Nephron (organoid): ENCODE results near the gene WAPL.
A peak's percentile ranks its signal among the peaks of the same experiment; 100 is the strongest.

Experiments
- H3K27ac Mint-ChIP-seq, 3 experiments: 2 replicates each; pipeline ENCODE4 v1.8.0; 2020; ENCODE audit warnings: mixed read lengths in 3 of 3, mild to moderate bottlenecking in 2 of 3, moderate library complexity in 1 of 3
- H3K27me3 Mint-ChIP-seq: 2 replicates; pipeline ENCODE4 v1.8.0; 2021; ENCODE audit warnings: low read depth, mild to moderate bottlenecking, moderate library complexity, mixed read lengths
- H3K36me3 Mint-ChIP-seq: 2 replicates; pipeline ENCODE4 v1.8.0; 2020; ENCODE audit warnings: low read depth, mixed read lengths
- H3K4me1 Mint-ChIP-seq: 2 replicates; pipeline ENCODE4 v1.8.0; 2020; ENCODE audit warnings: mixed read lengths
- H3K4me3 Mint-ChIP-seq, 3 experiments: 2 replicates each; pipeline ENCODE4 v1.8.0; 2020; ENCODE audit warnings: mild to moderate bottlenecking in 3 of 3, mixed read lengths in 3 of 3, moderate library complexity in 2 of 3
- H3K9me3 Mint-ChIP-seq: 2 replicates; pipeline ENCODE4 v1.8.0; 2020; ENCODE audit warnings: mixed read lengths
- CTCF ChIP-seq, 3 experiments: fragments of 200-600 bp; sonication (generic); IDR thresholded peaks; one replicate each; pipeline ENCODE4 v1.5.0; 2021; ENCODE audit warnings: antibody characterized with exemption in 3 of 3; ENCODE audit not compliant: unreplicated experiment in 3 of 3

Gene WAPL

GRCh38 chr10:86524225-86524962 lies 2.8 kb upstream of the WAPL start:
- Mint-ChIP-seq H3K27me3 (no peaks in the 10 kb centered on the region), H3K4me3 (peak overlapping the region; percentile 53 to 98 (median 91)), H3K4me1 (peaks cover 40% of the 10 kb centered on the region), H3K36me3 (no peaks in the 10 kb centered on the region), H3K27ac (peak overlapping the region in 2 of 3 experiments; percentile 3 to 17), H3K9me3 (no peaks in the 10 kb centered on the region)
- no peak for TF ChIP-seq CTCF (IDR thresholded peaks at IDR 0.05; ENCODE audit: unreplicated experiment in 3 of 3)

DNA sequence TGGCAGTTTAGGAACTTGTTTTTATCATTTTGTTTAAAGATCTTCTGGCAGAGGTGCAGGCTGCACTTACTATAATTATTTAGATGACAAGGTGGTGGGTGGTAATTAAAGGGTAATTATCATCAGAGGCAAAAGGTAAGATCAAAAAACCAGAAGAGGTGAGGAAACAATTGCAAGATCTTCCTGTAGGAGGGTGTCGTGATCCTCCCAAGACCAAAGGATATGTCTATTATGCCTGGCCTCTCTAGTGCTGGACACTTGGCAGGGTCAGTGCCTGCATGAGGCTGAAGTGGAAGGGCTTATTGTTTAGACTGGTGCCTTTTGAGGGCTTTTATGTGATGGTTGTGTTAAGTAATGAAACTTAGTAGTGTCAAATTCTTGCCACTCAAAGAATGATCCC lies 1.8 kb upstream of the WAPL start:
- Mint-ChIP-seq H3K27me3 (no peaks in the 10 kb centered on the region), H3K27ac (peak overlapping the region in 2 of 3 experiments; percentile 10 to 30), H3K4me1 (peaks cover 48% of the 10 kb centered on the region), H3K36me3 (peaks cover 4% of the 10 kb centered on the region), H3K4me3 (peak overlapping the region; percentile 89 to 98 (median 91)), H3K9me3 (no peaks in the 10 kb centered on the region)
- TF ChIP-seq CTCF (IDR thresholded peaks at IDR 0.05; ENCODE audit: unreplicated experiment in 3 of 3) = peak in 1 of 3 experiments; percentile 31

DNA sequence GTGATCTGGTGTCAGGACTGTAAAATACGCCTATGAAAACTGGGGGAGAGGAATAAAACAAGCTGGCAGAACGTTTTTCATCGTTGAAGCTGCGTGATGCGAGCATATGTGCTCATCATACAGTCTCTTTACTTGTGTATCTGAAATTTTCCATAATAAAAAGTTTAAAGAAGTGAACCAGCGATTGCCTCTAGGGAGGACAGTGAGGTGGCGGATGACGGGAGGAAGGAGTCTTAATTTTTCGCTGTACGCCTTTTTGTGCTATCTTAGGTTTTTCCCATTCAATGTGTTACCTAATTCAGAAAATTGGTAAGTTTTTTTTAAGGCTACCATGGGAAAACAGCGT lies 891 bp upstream of the WAPL start:
- no peaks in the 10 kb centered on the region for H3K27me3 Mint-ChIP-seq
- peaks cover 11% of the 10 kb centered on the region for H3K36me3 Mint-ChIP-seq
- H3K4me3 Mint-ChIP-seq = peak overlapping the region; percentile 89 to 98 (median 91)
- H3K9me3 Mint-ChIP-seq = no peaks in the 10 kb centered on the region
- TF ChIP-seq CTCF (IDR thresholded peaks at IDR 0.05; ENCODE audit: unreplicated experiment in 3 of 3) = no peak
- H3K4me1 Mint-ChIP-seq = peaks cover 48% of the 10 kb centered on the region
- H3K27ac Mint-ChIP-seq = peak overlapping the region; percentile 55 to 86 (median 63)

DNA sequence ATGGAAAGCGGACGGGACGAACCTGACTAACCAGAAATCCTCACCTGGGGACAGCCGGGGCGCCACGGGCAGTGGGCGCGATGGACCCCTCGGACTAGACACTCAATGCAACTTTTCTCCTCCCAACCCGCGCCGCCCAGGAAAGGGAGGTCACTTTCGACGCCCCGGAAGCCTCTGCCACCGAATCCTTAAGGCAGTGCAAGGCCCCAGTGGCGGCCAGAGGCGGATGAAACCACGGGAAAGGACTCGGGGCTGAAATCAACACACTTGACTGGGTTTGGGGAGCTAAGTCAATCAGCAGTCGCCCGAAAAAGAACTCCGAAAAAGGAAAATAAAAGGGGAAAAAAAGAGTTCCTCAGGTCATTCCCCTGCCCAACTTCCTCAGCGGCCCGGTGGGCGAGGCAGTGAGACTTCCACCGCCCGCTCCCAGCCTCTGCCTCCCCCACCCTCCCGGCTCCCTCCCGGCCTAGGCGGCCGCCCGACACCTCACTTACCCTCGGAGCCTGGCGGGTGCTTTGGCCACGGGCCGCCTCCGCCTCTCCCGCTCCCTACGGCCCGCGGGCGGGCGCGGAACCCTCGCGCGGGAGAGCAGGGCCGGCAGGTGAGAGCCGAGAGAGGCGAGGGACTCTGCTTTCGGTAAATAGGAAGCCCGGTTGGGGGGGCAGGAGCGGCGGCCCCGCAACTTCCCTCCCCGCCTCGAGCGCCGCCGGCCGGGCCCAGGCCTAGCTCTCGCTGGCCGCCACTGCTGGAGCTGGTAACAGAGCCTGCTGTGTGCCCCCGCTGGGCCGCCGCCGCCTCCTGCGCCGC lies 518 bp downstream of the WAPL start:
- peaks cover 24% of the 10 kb centered on the region for H3K36me3 Mint-ChIP-seq
- H3K27ac Mint-ChIP-seq = peak overlapping the region; percentile 85 to 95 (median 95)
- no peaks in the 10 kb centered on the region for H3K27me3 Mint-ChIP-seq
- TF ChIP-seq CTCF (IDR thresholded peaks at IDR 0.05; ENCODE audit: unreplicated experiment in 3 of 3) = no peak
- H3K4me1 Mint-ChIP-seq = peaks cover 57% of the 10 kb centered on the region
- no peaks in the 10 kb centered on the region for H3K9me3 Mint-ChIP-seq
- H3K4me3 Mint-ChIP-seq = peak overlapping the region; percentile 89 to 99 (median 99)

- no peak for TF ChIP-seq CTCF (IDR thresholded peaks at IDR 0.05; ENCODE audit: unreplicated experiment in 3 of 3)
- Mint-ChIP-seq H3K36me3 (peaks cover 43% of the 10 kb centered on the region), H3K27ac (no peak overlapping the region), H3K27me3 (no peaks in the 10 kb centered on the region), H3K4me3 (peak overlapping the region; percentile 68 to 89 (median 82)), H3K4me1 (peaks cover 56% of the 10 kb centered on the region), H3K9me3 (no peaks in the 10 kb centered on the region)
Measured at GRCh38 chr10:86518781-86519180, 2.8 kb downstream of the WAPL start.
